ENCODE results near the gene GSS.

GRCh38 chr20:34992751-34993417, 37.3 kb upstream of the GSS start:
- no peak for TF ChIP-seq CTCF (IDR thresholded peaks at IDR 0.05)
- no peak for TF ChIP-seq POLR2AphosphoS5 (IDR thresholded peaks at IDR 0.05)
- no peak for TF ChIP-seq POLR2A (IDR thresholded peaks at IDR 0.05)

Measured in transverse colon (tissue), 4 donors.